Activated CD4-positive, alpha-beta memory T cell treated with anti-CD3 and anti-CD28 coated beads for 36 hours (primary cell): ENCODE measurements around the gene PLPP2. TPM values are rescaled to one million over a fixed set of nuclear protein-coding genes. Genes with fewer than 3 reads are reported as not detected.
A peak's percentile ranks its signal among the peaks of the same experiment; 100 is the strongest.
"Not testable (repeated sequence)": the region's sequence is repeated elsewhere in the genome, so short reads cannot be mapped to it uniquely, and the experiment has no call there.

ENCODE experiments used
- CTCF ChIA-PET: fragments of 350-600 bp; sonication (Branson Sonifier 250); formaldehyde crosslinking; loops from one replicate; lab custom pipeline; 2021; ENCODE audit warnings: antibody characterized with exemption, inconsistent platforms; lab: Charles Lee
- POLR2A ChIA-PET: fragments of 350-600 bp; sonication (Branson Sonifier 250); formaldehyde crosslinking; loops from one replicate; lab custom pipeline; 2021; ENCODE audit warnings: antibody characterized with exemption; lab: Charles Lee
- DNase-seq: peaks from one replicate; pipeline ENCODE4 v3.0.0-alpha.2; 2020
- H3K27ac Mint-ChIP-seq: one replicate; pipeline ENCODE4 v1.8.0; 2021; ENCODE audit warnings: mixed read lengths
- H3K27me3 Mint-ChIP-seq: one replicate; pipeline ENCODE4 v1.8.0; 2021; ENCODE audit warnings: mixed read lengths
- H3K36me3 Mint-ChIP-seq: one replicate; pipeline ENCODE4 v1.8.0; 2021; ENCODE audit warnings: mixed read lengths
- H3K4me1 Mint-ChIP-seq: one replicate; pipeline ENCODE4 v1.8.0; 2021; ENCODE audit warnings: low read depth, mixed read lengths
- H3K4me3 Mint-ChIP-seq: one replicate; pipeline ENCODE4 v1.8.0; 2021; ENCODE audit warnings: mild to moderate bottlenecking, mixed read lengths
- H3K9me3 Mint-ChIP-seq: one replicate; pipeline ENCODE4 v1.8.0; 2021; ENCODE audit warnings: mixed read lengths
- intact Hi-C: fragments of 100-400 bp; cut with micrococcal nuclease; formaldehyde crosslinking; loops from one replicate; pipeline ENCODE4 v1.15.1; 2023
- total RNA-seq, 2 experiments: library from RNA; stranded (reverse); gene quantifications; one replicate each; pipeline ENCODE4 v1.2.3, GENCODE V29; 2021

Gene PLPP2
- total RNA-seq, 2 experiments from 2014 or later, result 0.51 to 0.67 TPM

DNA sequence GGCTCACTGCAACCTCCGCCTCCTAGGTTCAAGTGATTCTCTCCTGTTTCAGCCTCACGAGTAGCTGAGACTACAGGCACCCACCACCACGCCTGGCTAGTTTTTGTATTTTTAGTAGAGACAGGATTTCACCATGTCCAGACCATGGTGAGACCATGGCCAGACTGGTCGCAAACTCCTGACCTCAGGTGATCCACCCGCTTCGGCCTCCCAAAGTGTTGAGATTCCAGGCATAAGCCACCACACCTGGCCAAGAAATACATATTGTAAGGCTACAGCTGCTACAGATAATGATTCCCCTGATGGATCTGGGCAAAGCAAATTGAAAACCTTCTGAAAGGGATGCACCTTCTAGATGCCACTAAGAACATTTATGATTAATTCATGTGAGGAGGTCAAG is 17.8 kb downstream of the PLPP2 start:
- H3K27ac Mint-ChIP-seq, result no peak overlapping the region
- CTCF ChIA-PET, result interaction anchor here (1.0 kb wide), 1 partner anchor 23 kb away, joined by 3 read pairs; no protein-coding TSS in a partner anchor

DNA sequence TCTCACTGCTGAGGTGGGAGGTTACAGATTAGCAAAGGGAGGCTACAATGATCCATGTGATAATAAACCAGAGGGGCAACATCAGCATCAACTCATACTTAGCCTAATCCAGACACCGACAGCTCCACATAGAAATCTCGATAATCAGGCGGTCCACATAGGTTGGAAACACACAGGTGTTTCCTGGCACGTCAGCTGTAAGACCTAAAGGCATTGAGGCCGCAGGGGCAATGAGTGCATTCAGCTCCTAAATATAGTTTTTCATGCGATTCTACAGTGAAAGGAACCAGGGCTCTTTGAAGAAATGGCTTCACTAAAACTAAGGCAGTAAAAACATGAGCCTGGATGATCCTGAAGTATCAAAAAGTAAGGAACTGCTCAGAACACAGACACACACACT is 19.3 kb downstream of the PLPP2 start:
- H3K36me3 Mint-ChIP-seq, result no peaks in the 10 kb centered on the region
- ChIA-PET POLR2A (no interaction called here), CTCF (interaction anchor here (0.8 kb wide), 1 partner anchor 22 kb away, joined by 4 read pairs; no protein-coding TSS in a partner anchor)
- DNase-seq, result no peak
- no peak overlapping the region for H3K27ac Mint-ChIP-seq
- intact Hi-C loops, result no loop called here
- H3K4me1 Mint-ChIP-seq, result peaks cover 5% of the 10 kb centered on the region
- H3K4me3 Mint-ChIP-seq, result no peak overlapping the region
- H3K9me3 Mint-ChIP-seq, result no peaks in the 10 kb centered on the region
- peaks cover 37% of the 10 kb centered on the region for H3K27me3 Mint-ChIP-seq

More for the DNA sequence above, 17.8 kb downstream of the PLPP2 start:
- POLR2A ChIA-PET, result no interaction called here
- no peak for DNase-seq
- H3K27me3 Mint-ChIP-seq, result peaks cover 42% of the 10 kb centered on the region
- no peak overlapping the region for H3K4me3 Mint-ChIP-seq
- intact Hi-C loops, result no loop called here
- no peaks in the 10 kb centered on the region for H3K9me3 Mint-ChIP-seq
- H3K4me1 Mint-ChIP-seq, result no peaks in the 10 kb centered on the region
- no peaks in the 10 kb centered on the region for H3K36me3 Mint-ChIP-seq

DNA sequence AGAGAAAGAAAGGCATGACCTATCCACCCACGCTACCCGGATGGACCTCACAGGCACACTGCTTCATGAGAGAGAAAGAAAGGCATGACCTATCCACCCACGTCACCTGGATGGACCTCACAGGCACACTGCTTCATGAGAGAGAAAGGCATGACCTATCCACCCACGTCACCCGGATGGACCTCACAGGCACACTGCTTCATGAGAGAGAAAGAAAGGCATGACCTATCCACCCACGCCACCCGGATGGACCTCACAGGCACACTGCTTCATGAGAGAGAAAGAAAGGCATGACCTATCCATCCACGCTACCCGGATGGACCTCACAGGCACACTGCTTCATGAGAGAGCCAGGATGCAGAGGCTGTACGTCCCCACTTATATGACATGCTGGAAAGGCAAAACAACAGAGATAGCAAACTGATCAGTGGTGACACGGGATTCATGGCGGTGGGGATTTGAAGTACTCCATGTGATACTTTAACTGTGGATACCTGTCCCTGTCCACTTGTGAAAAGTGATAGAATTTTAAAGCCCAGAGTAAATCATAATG is 20.4 kb downstream of the PLPP2 start:
- H3K4me3 Mint-ChIP-seq, H3K9me3 Mint-ChIP-seq, POLR2A ChIA-PET, H3K27ac Mint-ChIP-seq, CTCF ChIA-PET, DNase-seq, H3K36me3 Mint-ChIP-seq, intact Hi-C loops, H3K4me1 Mint-ChIP-seq: not testable (repeated sequence)
- H3K27me3 Mint-ChIP-seq, result peaks cover 40% of the 10 kb centered on the region

DNA sequence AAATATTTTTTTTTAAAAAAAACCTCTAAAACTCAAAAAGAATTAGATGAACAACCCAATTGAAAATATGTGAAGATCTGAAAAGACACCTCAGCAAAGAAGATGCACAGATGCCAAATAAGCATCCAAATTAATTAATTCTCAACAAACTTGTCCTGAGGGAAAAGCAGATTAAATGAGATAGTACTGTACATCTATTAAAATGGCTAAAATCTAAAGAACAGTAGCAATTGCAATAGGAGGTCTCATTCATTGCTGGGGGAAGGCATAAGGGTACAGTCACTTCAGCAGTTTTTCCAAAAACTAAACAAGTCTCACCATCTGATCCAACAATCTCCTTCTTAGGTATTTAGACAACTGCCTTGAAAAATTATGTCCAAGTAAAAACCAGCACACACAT is 22.0 kb downstream of the PLPP2 start:
- ChIA-PET CTCF (no interaction called here), POLR2A (no interaction called here)
- no peaks in the 10 kb centered on the region for H3K36me3 Mint-ChIP-seq
- intact Hi-C loops, result no loop called here
- H3K4me3 Mint-ChIP-seq, result no peak overlapping the region
- peaks cover 45% of the 10 kb centered on the region for H3K27me3 Mint-ChIP-seq
- no peak for DNase-seq
- no peak overlapping the region for H3K27ac Mint-ChIP-seq
- no peaks in the 10 kb centered on the region for H3K9me3 Mint-ChIP-seq
- peaks cover 9% of the 10 kb centered on the region for H3K4me1 Mint-ChIP-seq

DNA sequence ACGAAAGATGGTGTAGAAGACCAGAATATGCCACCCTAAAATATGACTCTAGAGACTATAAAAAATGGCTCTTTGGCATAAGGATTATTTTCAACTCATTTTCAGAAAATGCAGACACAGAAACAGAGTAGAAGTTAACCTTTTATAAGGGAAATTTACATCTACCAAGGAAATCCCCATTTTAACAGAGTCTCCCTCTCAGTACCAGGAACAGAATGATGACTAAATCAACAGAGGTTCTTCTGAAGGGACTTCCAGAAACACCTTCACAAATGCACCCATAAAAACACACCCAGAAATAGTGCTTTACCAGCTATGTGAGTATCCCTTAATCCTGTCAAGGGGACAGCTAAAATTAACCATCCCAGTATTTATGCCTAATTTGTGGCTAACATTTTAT is 29.1 kb downstream of the PLPP2 start:
- ChIA-PET CTCF (interaction anchor here (2.1 kb wide), 1 partner anchor 15 kb away, joined by 9 read pairs; no protein-coding TSS in a partner anchor), POLR2A (no interaction called here)
- peaks cover 16% of the 10 kb centered on the region for H3K4me1 Mint-ChIP-seq
- peak overlapping the region; percentile 76 for H3K27ac Mint-ChIP-seq
- intact Hi-C loops, result no loop called here
- no peaks in the 10 kb centered on the region for H3K9me3 Mint-ChIP-seq
- H3K36me3 Mint-ChIP-seq, result no peaks in the 10 kb centered on the region
- H3K4me3 Mint-ChIP-seq, result no peak overlapping the region
- DNase-seq, result no peak
- H3K27me3 Mint-ChIP-seq, result peaks cover 27% of the 10 kb centered on the region

DNA sequence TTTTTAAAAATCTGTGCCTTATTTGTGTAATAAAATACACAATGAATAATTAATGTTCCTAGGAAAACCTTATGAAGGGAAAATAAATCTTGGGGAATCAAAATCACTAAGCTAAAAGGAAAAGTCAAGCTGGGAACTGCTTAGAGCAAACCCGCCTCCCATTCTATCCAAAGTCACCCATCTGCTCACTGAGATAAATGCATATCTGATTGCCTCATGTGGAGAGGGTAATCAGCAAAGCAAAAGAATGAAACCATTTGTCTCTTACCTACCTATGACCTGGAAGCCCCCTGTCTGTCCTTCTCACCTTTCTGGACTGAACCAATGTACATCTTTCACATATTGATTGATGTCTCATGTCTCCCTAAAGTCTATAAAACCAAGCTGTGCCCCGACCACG is 34.4 kb downstream of the PLPP2 start:
- intact Hi-C loops, H3K27ac Mint-ChIP-seq, DNase-seq, H3K4me3 Mint-ChIP-seq, H3K4me1 Mint-ChIP-seq, H3K9me3 Mint-ChIP-seq, POLR2A ChIA-PET, H3K36me3 Mint-ChIP-seq: not testable (repeated sequence)
- CTCF ChIA-PET, result interaction anchor here (1.0 to 1.3 kb wide), 2 partner anchors 10 to 11 kb away, joined by 3 read pairs; no protein-coding TSS in a partner anchor
- H3K27me3 Mint-ChIP-seq, result peaks cover 34% of the 10 kb centered on the region

DNA sequence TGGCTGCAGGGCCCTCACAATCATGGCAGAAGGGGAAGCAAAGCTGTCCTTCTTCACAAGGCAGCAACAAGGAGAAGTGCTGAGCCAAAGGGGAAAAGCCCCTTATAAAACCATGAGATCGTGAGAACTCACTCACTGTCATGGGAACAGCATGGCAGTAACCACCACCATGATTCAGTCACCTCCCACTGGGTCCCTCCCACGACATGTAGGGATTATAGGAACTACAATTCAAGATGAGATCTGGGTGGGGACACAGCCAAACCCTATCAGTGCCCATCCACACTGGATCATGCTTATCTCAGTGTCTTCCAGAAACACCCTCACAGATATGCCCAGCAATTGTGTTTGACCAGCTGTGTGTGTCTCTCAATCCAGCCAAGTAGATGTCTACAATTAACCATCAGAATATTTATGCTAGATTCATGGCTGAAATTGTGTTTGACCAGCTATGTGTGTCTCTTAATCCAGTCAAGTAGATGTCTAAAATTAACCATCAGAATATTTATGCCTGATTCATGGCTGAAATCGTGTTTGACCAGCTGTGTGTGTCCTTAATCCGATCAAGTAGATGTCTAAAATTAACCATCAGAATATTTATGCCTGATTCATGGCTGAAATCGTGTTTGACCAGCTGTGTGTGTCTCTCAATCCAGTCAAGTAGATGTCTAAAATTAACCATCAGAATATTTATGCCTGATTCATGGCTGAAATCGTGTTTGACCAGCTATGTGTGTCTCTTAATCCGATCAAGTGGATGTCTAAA is 38.6 kb downstream of the PLPP2 start:
- H3K9me3 Mint-ChIP-seq, H3K4me3 Mint-ChIP-seq, CTCF ChIA-PET, H3K27ac Mint-ChIP-seq, POLR2A ChIA-PET, intact Hi-C loops, H3K4me1 Mint-ChIP-seq, DNase-seq, H3K36me3 Mint-ChIP-seq: not testable (repeated sequence)
- H3K27me3 Mint-ChIP-seq, result peaks cover 30% of the 10 kb centered on the region

DNA sequence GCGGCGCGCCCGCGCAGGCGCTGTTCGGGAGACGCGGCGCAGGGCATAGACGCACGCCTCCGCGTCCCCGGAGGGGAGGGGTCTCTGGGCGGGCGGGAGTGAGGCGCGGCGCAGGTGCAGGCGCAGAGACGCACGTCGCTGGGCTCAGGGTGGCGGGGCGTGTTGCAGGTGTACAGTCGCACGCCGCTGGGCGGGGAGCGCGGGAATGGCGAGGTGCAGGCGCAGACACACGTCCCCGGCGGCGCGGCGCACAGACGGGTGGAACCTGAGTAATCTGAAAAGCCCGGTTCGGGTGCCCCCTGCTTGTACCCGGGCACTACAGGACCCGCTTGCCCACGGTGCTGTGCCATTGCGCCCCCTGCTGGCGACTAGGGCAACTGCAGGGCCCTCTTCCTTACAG is 44.7 kb downstream of the PLPP2 start:
- Mint-ChIP-seq H3K9me3 (no peaks in the 10 kb centered on the region), H3K4me3 (no peak overlapping the region), H3K27ac (no peak overlapping the region), H3K4me1 (no peaks in the 10 kb centered on the region), H3K27me3 (peaks cover 1% of the 10 kb centered on the region), H3K36me3 (no peaks in the 10 kb centered on the region)
- ChIA-PET CTCF (interaction anchor here (1.0 to 1.5 kb wide), 5 partner anchors 16 to 264 kb away, joined by 4 to 11 read pairs (median 9); no protein-coding TSS in a partner anchor), POLR2A (no interaction called here)
- peak; percentile 20 for DNase-seq
- intact Hi-C loops, result no loop called here

DNA sequence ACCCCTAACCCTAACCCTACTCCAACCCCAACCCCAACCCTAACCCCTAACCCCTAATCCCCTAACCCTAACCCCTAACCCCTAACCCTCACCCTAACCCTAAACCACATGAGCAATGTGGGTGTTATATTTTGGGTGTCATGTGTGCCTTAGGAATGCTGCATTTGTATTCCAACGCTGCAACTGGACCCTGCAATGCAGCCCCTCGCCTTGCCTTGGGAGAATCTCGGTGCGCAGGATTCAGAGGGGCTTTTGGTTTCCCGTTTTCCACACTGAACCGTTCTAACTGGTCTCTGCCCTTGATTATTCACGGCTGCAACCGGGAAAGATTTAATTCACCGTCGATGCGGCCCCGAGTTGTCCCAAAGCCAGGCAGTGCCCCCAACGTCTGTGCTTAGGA is 45.3 kb downstream of the PLPP2 start:
- H3K27me3 Mint-ChIP-seq, intact Hi-C loops, H3K9me3 Mint-ChIP-seq, H3K4me1 Mint-ChIP-seq, H3K27ac Mint-ChIP-seq, POLR2A ChIA-PET, DNase-seq, H3K36me3 Mint-ChIP-seq, CTCF ChIA-PET: not testable (repeated sequence)
- H3K4me3 Mint-ChIP-seq, result peak overlapping the region; percentile 53

DNA sequence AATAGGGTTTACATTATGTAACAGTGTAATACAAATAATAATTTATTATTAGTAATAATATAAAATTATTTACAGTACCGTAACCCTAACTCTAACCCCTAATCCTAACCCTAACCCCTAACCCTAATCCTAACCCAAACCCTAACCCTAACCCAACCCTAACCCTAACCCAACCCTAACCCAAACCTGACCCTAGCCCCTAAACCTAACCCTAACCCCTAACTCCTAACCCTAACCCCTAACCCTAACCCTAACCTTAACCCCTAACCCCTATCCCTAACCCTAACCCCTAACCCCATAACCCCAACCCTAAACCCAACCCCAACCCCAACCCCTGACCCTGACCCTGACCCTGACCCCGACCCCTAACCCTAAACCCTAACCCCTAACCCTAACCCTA is 45.7 kb downstream of the PLPP2 start:
- ChIA-PET POLR2A (no interaction called here), CTCF (no interaction called here)
- no peak for DNase-seq
- Mint-ChIP-seq H3K36me3 (no peaks in the 10 kb centered on the region), H3K27ac (no peak overlapping the region), H3K9me3 (no peaks in the 10 kb centered on the region), H3K4me1 (no peaks in the 10 kb centered on the region), H3K27me3 (no peaks in the 10 kb centered on the region), H3K4me3 (no peak overlapping the region)
- intact Hi-C loops, result no loop called here
